Cardiac muscle cell (in vitro differentiated cells and primary cell): ENCODE data around the gene MED9. TPM values are rescaled to one million over a fixed set of nuclear protein-coding genes. Genes with fewer than 3 reads are reported as not detected.

ENCODE experiments used
- DNase-seq, 2 donors: peaks; one replicate each; pipeline versions ENCODE4 v3.0.0 to v3.0.0-alpha.2; 2010 to 2017; ENCODE audit warnings: low read depth in 1 of 2, low spot score in 1 of 2
- H3K27ac ChIP-seq: fragments of 200-600 bp; sonication (generic); 2 replicates; pipeline ENCODE4 v1.5.1; 2016
- H3K27me3 ChIP-seq: fragments of 200-600 bp; sonication (generic); 2 replicates; pipeline ENCODE4 v1.6.0; 2016; ENCODE audit warnings: control low read depth
- H3K36me3 ChIP-seq: fragments of 200-600 bp; sonication (generic); 2 replicates; pipeline ENCODE4 v1.5.1; 2016; ENCODE audit warnings: control low read depth
- H3K4me1 ChIP-seq: fragments of 200-600 bp; sonication (generic); 2 replicates; pipeline ENCODE4 v1.8.1; 2017; ENCODE audit warnings: low read depth, mild to moderate bottlenecking, mixed run types
- H3K4me3 ChIP-seq: fragments of 200-600 bp; sonication (generic); 2 replicates; pipeline ENCODE4 v1.5.1; 2016; ENCODE audit warnings: mild to moderate bottlenecking
- H3K9me3 ChIP-seq: fragments of 200-600 bp; sonication (generic); 2 replicates; pipeline ENCODE4 v1.5.1; 2017; ENCODE audit warnings: low read depth, mild to moderate bottlenecking, control low read depth
- CTCF ChIP-seq: IDR thresholded peaks from 2 replicates; pipeline ENCODE4 v1.5.1; 2012; ENCODE audit warnings: low read depth, mild to moderate bottlenecking, low read length
- polyA plus RNA-seq: library from polyadenylated mRNA; unstranded; fragments of >200 nt; fragmentation: Nextera tagmentation; extraction: Ambion mirVana; gene quantifications from 2 replicates; pipeline ENCODE4 v1.2.1, GENCODE V29; 2016
- total RNA-seq: library from RNA; depleted of rRNA; stranded (reverse); fragments of >200 nt; gene quantifications from 2 replicates; pipeline ENCODE4 v1.2.3, GENCODE V29; 2016

The MED9 gene
- total and polyA plus RNA-seq, 2 experiments from 2014 or later: 27.9 to 38.2 TPM

DNA sequence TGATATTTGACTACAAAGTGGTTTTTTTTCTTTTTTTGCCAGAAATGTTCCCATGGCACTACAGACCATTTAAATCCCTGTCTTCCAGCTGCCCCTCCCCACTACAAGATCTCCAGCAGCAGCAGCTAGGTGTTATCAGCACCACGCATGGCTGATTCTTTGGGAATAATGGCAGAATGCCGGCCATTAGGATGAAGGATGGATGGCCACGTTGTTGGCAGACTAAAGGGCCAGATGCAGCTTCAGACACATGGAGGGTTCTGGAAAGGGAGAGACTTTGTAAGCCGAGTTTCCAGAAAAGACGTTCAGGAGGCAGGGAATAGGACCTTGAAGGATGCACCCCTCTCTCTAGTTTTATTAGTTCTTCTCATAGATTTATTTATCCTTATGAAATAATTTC is 10.3 kb upstream of the MED9 start:
- TF ChIP-seq CTCF: no peak
- DNase-seq: no peak
- H3K27ac ChIP-seq: no peak overlapping the region
- no peaks in the 10 kb centered on the region for H3K9me3 ChIP-seq
- H3K4me3 ChIP-seq: no peak overlapping the region
- H3K36me3 ChIP-seq: no peaks in the 10 kb centered on the region
- H3K4me1 ChIP-seq: no peaks in the 10 kb centered on the region
- peaks cover 37% of the 10 kb centered on the region for H3K27me3 ChIP-seq

DNA sequence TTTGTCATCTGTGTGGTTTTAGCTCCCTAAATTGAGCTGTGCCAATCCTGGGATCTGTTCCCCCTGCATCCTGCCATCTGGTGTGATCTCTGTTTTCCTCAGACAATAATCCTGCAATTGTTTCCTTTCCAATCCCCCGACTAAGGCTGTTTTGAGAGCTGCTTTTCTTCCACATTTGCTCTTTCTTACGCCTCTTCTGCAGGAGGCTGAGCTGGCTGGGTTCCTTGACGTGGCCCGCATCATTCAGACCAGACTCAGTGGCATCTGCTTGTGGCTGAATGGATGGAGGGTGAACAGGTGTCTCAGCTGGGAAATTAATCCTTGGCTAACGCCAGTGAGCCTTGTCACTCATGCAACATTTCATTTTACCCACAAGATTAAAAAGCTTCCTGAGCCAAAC is 9.8 kb upstream of the MED9 start:
- peaks cover 38% of the 10 kb centered on the region for H3K27me3 ChIP-seq
- H3K27ac ChIP-seq: no peak overlapping the region
- no peaks in the 10 kb centered on the region for H3K36me3 ChIP-seq
- TF ChIP-seq CTCF: no peak
- no peak for DNase-seq
- H3K9me3 ChIP-seq: no peaks in the 10 kb centered on the region
- no peaks in the 10 kb centered on the region for H3K4me1 ChIP-seq
- H3K4me3 ChIP-seq: no peak overlapping the region

GRCh38 chr17:17467720-17468119 is 9.1 kb upstream of the MED9 start:
- no peak for TF ChIP-seq CTCF
- H3K36me3 ChIP-seq: no peaks in the 10 kb centered on the region

DNA sequence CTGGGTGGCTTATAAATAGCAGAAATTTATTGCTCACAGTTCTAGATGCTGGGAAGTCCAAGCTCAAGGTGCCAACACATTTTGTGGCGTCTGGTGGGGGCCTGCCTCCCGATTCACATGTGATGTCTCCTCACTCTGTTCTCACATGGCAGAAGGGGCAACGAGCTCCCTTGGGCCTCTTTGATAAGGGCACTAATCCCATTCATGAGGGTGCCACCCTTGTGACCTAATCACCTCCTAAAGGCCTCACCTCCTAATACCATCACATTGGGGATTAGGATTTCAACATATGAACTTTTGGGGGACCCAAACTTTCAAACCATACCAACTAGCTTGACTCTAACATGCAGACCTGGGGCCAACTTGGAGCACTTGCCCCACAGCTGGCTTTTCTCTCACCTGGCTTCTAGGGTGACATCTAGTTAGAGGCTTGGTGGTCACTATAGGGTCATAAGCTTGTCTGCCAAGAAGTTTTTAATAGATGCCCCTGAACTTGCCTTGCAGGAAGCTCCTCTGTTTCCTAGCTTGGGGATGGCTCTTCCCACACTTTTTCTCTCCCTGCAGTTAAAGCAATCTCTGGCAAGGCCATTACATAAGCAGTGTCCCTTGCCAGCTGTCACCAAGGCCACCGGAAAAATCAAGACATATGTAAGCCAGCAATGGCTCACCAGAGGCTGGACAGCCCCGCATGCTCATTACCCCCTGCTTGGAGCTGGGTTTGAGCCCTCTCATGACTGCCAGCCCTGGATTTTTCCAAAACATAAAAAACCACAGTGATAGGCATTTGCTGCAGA is 8.4 kb upstream of the MED9 start:
- TF ChIP-seq CTCF: no peak
- Histone ChIP-seq H3K4me1 (no peaks in the 10 kb centered on the region), H3K27ac (no peak overlapping the region), H3K4me3 (no peak overlapping the region), H3K36me3 (no peaks in the 10 kb centered on the region), H3K9me3 (no peaks in the 10 kb centered on the region), H3K27me3 (peaks cover 52% of the 10 kb centered on the region)
- DNase-seq: no peak

More at GRCh38 chr17:17467720-17468119, 9.1 kb upstream of the MED9 start:
- Histone ChIP-seq H3K4me1 (no peaks in the 10 kb centered on the region), H3K4me3 (no peak overlapping the region), H3K9me3 (no peaks in the 10 kb centered on the region), H3K27ac (no peak overlapping the region), H3K27me3 (peaks cover 45% of the 10 kb centered on the region)
- DNase-seq: no peak

DNA sequence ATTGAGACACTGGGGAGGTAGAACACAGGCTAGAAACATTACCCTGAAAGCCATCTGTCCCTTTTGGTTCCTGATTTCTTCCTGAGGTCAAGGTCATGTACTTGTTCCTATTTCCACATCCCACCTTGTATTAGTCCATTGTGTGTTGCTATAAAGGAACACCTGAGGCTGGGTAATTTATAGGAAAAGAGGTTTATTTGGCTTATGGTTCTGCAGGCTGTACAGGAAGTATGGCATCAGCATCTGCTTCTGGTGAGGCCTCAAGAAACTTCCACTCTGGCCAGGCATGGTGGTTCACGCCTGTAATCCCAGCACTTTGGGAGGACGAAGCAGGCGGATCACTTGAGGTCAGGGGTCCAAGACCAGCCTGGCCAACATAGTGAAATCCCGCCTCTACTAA is 7.4 kb upstream of the MED9 start:
- no peaks in the 10 kb centered on the region for H3K4me1 ChIP-seq
- TF ChIP-seq CTCF: no peak
- no peak for DNase-seq
- H3K9me3 ChIP-seq: no peaks in the 10 kb centered on the region
- no peak overlapping the region for H3K27ac ChIP-seq
- peaks cover 45% of the 10 kb centered on the region for H3K27me3 ChIP-seq
- no peak overlapping the region for H3K4me3 ChIP-seq
- no peaks in the 10 kb centered on the region for H3K36me3 ChIP-seq
